Endothelial cell of umbilical vein (primary cell): ENCODE results near the gene SHC4. TPM values are rescaled to one million over a fixed set of nuclear protein-coding genes. Genes with fewer than 3 reads are reported as not detected.

Experiments
- BruUV-seq: library from RNA; stranded (reverse); fragments of 400-500 nt; replicated peaks from 2 replicates; lab custom pipeline; 2021; lab: Mats Ljungman, UMichigan
- CTCF ChIA-PET: fragments of 300-600, 350-600 bp; sonication (Branson Sonifier 250); formaldehyde crosslinking; loops from one replicate; lab custom pipeline; 2021; ENCODE audit warnings: antibody characterized with exemption, inconsistent platforms; lab: Charles Lee
- POLR2A ChIA-PET: fragments of 300-600, 350-600 bp; sonication (Branson Sonifier 250); formaldehyde crosslinking; loops from one replicate; lab custom pipeline; 2021; ENCODE audit warnings: antibody characterized with exemption, inconsistent platforms; lab: Charles Lee
- DNase-seq: peaks from one replicate; pipeline ENCODE4 v3.0.0-alpha.2; 2011; ENCODE audit warnings: low read depth, low spot score
- FAIRE-seq: peaks from 2 replicates; lab custom pipeline; 2011; peaks lifted over from hg19 to GRCh38; lab: Jason Lieb, UNC
- H2AFZ ChIP-seq: 2 replicates; pipeline ENCODE4 v1.6.0; 2012; ENCODE audit warnings: low read depth, low read length, control low read depth, inconsistent platforms
- H3K27ac ChIP-seq: 2 replicates; pipeline ENCODE4 v1.5.1; 2011; ENCODE audit warnings: low read depth, mild to moderate bottlenecking, control low read depth, low read length, moderate library complexity; ENCODE audit not compliant: insufficient read depth
- H3K27me3 ChIP-seq, 2 experiments: 2 replicates each; pipeline versions ENCODE4 v1.6.0 to v1.6.1; 2011; ENCODE audit warnings: low read length in 2 of 2, mixed read lengths in 1 of 2; ENCODE audit not compliant: control insufficient read depth in 2 of 2, insufficient read depth in 2 of 2
- H3K36me3 ChIP-seq, 2 experiments: 2 replicates in 1 of 2; 3 replicates in 1 of 2; pipeline ENCODE4 v1.5.1; 2011; ENCODE audit warnings: low read length in 2 of 2, mild to moderate bottlenecking in 1 of 2, moderate library complexity in 1 of 2; ENCODE audit not compliant: control insufficient read depth in 2 of 2, insufficient read depth in 2 of 2; ENCODE audit errors: extremely low read depth in 1 of 2
- H3K4me1 ChIP-seq: 3 replicates; pipeline ENCODE4 v1.5.1; 2011; ENCODE audit warnings: mild to moderate bottlenecking, low read length; ENCODE audit not compliant: control insufficient read depth, insufficient read depth; ENCODE audit errors: extremely low read depth
- H3K4me2 ChIP-seq: 2 replicates; pipeline ENCODE4 v1.6.1; 2011; ENCODE audit warnings: low read length, control low read depth, mixed read lengths; ENCODE audit not compliant: insufficient read depth
- H3K4me3 ChIP-seq, 3 experiments: fragments of 200-600 bp in 1 of 3; sonication (generic), shearing (Covaris generic) in 1 of 3; replicated peaks in 1 of 3; 2 replicates each; pipeline ENCODE4 v1.5.1; 2011 to 2016; ENCODE audit warnings: control low read depth in 3 of 3, low read length in 3 of 3, mild to moderate bottlenecking in 2 of 3, inconsistent platforms in 1 of 3, low read depth in 1 of 3, moderate library complexity in 1 of 3; ENCODE audit not compliant: insufficient read depth in 1 of 3
- H3K79me2 ChIP-seq: 2 replicates; pipeline ENCODE4 v1.6.0; 2012; ENCODE audit warnings: low read length, inconsistent platforms; ENCODE audit not compliant: control insufficient read depth, insufficient read depth
- H3K9ac ChIP-seq: replicated peaks from 2 replicates; pipeline ENCODE3; 2011; ENCODE audit warnings: low read length, control low read depth; ENCODE audit not compliant: insufficient read depth; ENCODE audit errors: extremely low read depth
- H3K9me1 ChIP-seq: replicated peaks from 3 replicates; pipeline ENCODE4 v1.6.0; 2011; ENCODE audit warnings: mild to moderate bottlenecking, low read length; ENCODE audit not compliant: control insufficient read depth, insufficient read depth; ENCODE audit errors: extremely low read depth
- H3K9me3 ChIP-seq: replicated peaks from 2 replicates; pipeline ENCODE4 v1.5.1; 2012; ENCODE audit warnings: low read length, inconsistent platforms; ENCODE audit not compliant: control insufficient read depth, insufficient read depth
- H4K20me1 ChIP-seq: replicated peaks from 2 replicates; pipeline ENCODE3; 2011; ENCODE audit warnings: mild to moderate bottlenecking, low read length; ENCODE audit not compliant: control insufficient read depth, insufficient read depth; ENCODE audit errors: extremely low read depth
- CTCF ChIP-seq, 2 donors: IDR thresholded peaks; 1 replicate in 1 of 2; 2 replicates in 1 of 2; pipeline ENCODE4 v1.5.1; 2011; ENCODE audit warnings: low read length in 2 of 2, mild to moderate bottlenecking in 2 of 2, moderate library complexity in 2 of 2, control low read depth in 1 of 2, inconsistent platforms in 1 of 2, low read depth in 1 of 2; ENCODE audit not compliant: insufficient read depth in 1 of 2; ENCODE audit errors: extremely low read depth in 1 of 2
- EZH2 ChIP-seq: IDR thresholded peaks from 2 replicates; pipeline ENCODE4 v1.6.1; 2012; ENCODE audit warnings: borderline replicate concordance, low read depth, mild to moderate bottlenecking, moderate library complexity, low read length, inconsistent platforms; ENCODE audit not compliant: severe bottlenecking
- FOS ChIP-seq: IDR thresholded peaks from 2 replicates; pipeline ENCODE4 v1.6.1; 2011; ENCODE audit warnings: mild to moderate bottlenecking, low read length, moderate library complexity, borderline replicate concordance; ENCODE audit not compliant: insufficient read depth
- GATA2 ChIP-seq: IDR thresholded peaks from 2 replicates; pipeline ENCODE4 v1.7.0; 2011; ENCODE audit warnings: low read depth, mild to moderate bottlenecking, moderate library complexity, mixed read lengths, low read length; ENCODE audit not compliant: insufficient read length, insufficient read depth
- JUN ChIP-seq: IDR thresholded peaks from 2 replicates; pipeline ENCODE4 v1.6.1; 2011; ENCODE audit warnings: borderline replicate concordance, low read depth; ENCODE audit not compliant: insufficient read length, insufficient read depth
- MAX ChIP-seq: IDR thresholded peaks from 2 replicates; pipeline ENCODE4 v1.6.1; 2011; ENCODE audit not compliant: insufficient read depth, insufficient read length
- MYC ChIP-seq: IDR thresholded peaks from one replicate; pipeline ENCODE4 v1.6.1; 2011; ENCODE audit warnings: mild to moderate bottlenecking, low read depth, low read length
- POLR2A ChIP-seq: IDR thresholded peaks from 2 replicates; pipeline ENCODE4 v1.6.1; 2012; ENCODE audit warnings: low read depth, mild to moderate bottlenecking, control low read depth, low read length
- POLR2AphosphoS5 ChIP-seq: IDR thresholded peaks from 2 replicates; pipeline ENCODE4 v1.6.1; 2012; ENCODE audit warnings: low read depth, mild to moderate bottlenecking, control low read depth, low read length, moderate library complexity; ENCODE audit not compliant: insufficient read depth
- dilution Hi-C: fragments of 300-500 bp; cut with MboI; formaldehyde crosslinking; loops from one replicate; pipeline ENCODE4 v1.15.0; 2019; ENCODE audit warnings: low sequenced_read_pairs; ENCODE audit not compliant: extremely low pct_ligation_motif_present
- intact Hi-C: fragments of 100-400 bp; cut with micrococcal nuclease; formaldehyde crosslinking; loops from one replicate; pipeline ENCODE4 v1.10.0; 2022
- polyA plus RNA-seq, 4 experiments: library from polyadenylated mRNA; depleted of rRNA in 3 of 4; stranded (reverse) in 3 of 4; unstranded in 1 of 4; fragments of >200 nt; gene quantifications; 2 replicates each; pipeline versions ENCODE4 v1.2.1 to v1.2.3, GENCODE V29; 2011 to 2012; ENCODE audit warnings: missing spikeins in 1 of 4
- total RNA-seq: library from RNA; stranded (reverse); gene quantifications from 2 replicates; pipeline ENCODE4 v1.2.3, GENCODE V29; 2021

Gene SHC4
- total and polyA plus RNA-seq, 2 donors (not counting 3 experiments of a cell fraction or from before 2014, with no cell fraction given), result 0.20 TPM; not detected in 1

GRCh38 chr15:48964898-48965297, 1.2 kb upstream of the SHC4 start:
- TF ChIP-seq POLR2A (no peak), POLR2AphosphoS5 (no peak), EZH2 (no peak), JUN (no peak)
- dilution Hi-C loops (no loop called here), intact Hi-C loops (loop anchor here (5.0 kb wide), 2 partner anchors 608 to 657 kb away; partner anchors contain the start of genes DTWD1 and FAM227B)
- H2AFZ ChIP-seq, result no peak overlapping the region
- H3K36me3 ChIP-seq, result no peaks in the 10 kb centered on the region
- no peaks in the 10 kb centered on the region for H4K20me1 ChIP-seq
- FAIRE-seq (no peak), DNase-seq (no peak)
- no peak overlapping the region for H3K4me3 ChIP-seq
- no peaks in the 10 kb centered on the region for H3K9me3 ChIP-seq
- ChIA-PET POLR2A (interaction anchor here (0.9 to 2.3 kb wide), 2 partner anchors 8 to 11 kb away, joined by 3 to 9 read pairs; no protein-coding TSS in a partner anchor), CTCF (interaction anchor here (1.4 to 6.0 kb wide), 7 partner anchors 10 to 1180 kb away, joined by 4 to 86 read pairs (median 8); partner anchors contain the start of genes EID1 and SECISBP2L)
- no peaks in the 10 kb centered on the region for H3K79me2 ChIP-seq
- no peak overlapping the region for H3K27ac ChIP-seq
- no TSS peak for BruUV-seq
- peaks cover 8% of the 10 kb centered on the region for H3K4me1 ChIP-seq
- no peak overlapping the region for H3K4me2 ChIP-seq
- no peak overlapping the region for H3K9ac ChIP-seq
- no peaks in the 10 kb centered on the region for H3K9me1 ChIP-seq
- H3K27me3 ChIP-seq, result peaks cover 20 to 30% of the 10 kb centered on the region in 2 experiments

GRCh38 chr15:48962662-48963523, 826 bp downstream of the SHC4 start:
- Histone ChIP-seq H3K4me3 (peak overlapping the region; percentile 17 to 76 (median 40)), H2AFZ (peak overlapping the region; percentile 94), H3K79me2 (no peaks in the 10 kb centered on the region), H3K9me1 (no peaks in the 10 kb centered on the region), H3K27ac (no peak overlapping the region), H3K9ac (no peak overlapping the region), H3K4me1 (peaks cover 8% of the 10 kb centered on the region), H3K27me3 (peaks cover 12 to 22% of the 10 kb centered on the region in 2 experiments), H3K4me2 (peak overlapping the region; percentile 57), H3K9me3 (no peaks in the 10 kb centered on the region), H3K36me3 (no peaks in the 10 kb centered on the region), H4K20me1 (no peaks in the 10 kb centered on the region)
- peak; percentile 65 for FAIRE-seq
- TF ChIP-seq POLR2A, result no peak
- no peak for TF ChIP-seq CTCF (IDR thresholded peaks at IDR 0.05; ENCODE audit: extremely low read depth in 1 of 2, insufficient read depth in 1 of 2, low read depth in 1 of 2, low read length in 2 of 2)
- TF ChIP-seq EZH2, result no peak
- no peak for TF ChIP-seq MAX
- no peak for TF ChIP-seq MYC
- TF ChIP-seq JUN, result no peak
- no peak for TF ChIP-seq GATA2
- TF ChIP-seq POLR2AphosphoS5, result no peak
- no peak for TF ChIP-seq FOS
- intact Hi-C loops, result loop anchor here (1.0 to 5.0 kb wide), 7 partner anchors 12 to 659 kb away; partner anchors contain the start of genes COPS2, DTWD1, EID1 and FAM227B
- CTCF ChIA-PET, result interaction anchor here (1.4 to 6.0 kb wide), 7 partner anchors 12 to 1182 kb away, joined by 4 to 86 read pairs (median 8); partner anchors contain the start of genes EID1 and SECISBP2L
- dilution Hi-C loops, result no loop called here
- POLR2A ChIA-PET, result interaction anchor here (1.3 kb wide), 1 partner anchor 85 kb away, joined by 5 read pairs; the partner anchor contains the start of gene EID1
- DNase-seq, result peak; percentile 39
- no TSS peak for BruUV-seq
